Measurements from ENCODE around the gene LCE4A. TPM values are rescaled to one million over a fixed set of nuclear protein-coding genes. Genes with fewer than 3 reads are reported as not detected.

The LCE4A gene
- total RNA-seq, 1 donor from 2014 or later, result not detected

- Mint-ChIP-seq H3K9me3 (peaks cover 95% of the 10 kb centered on the region), H3K27me3 (ENCODE audit: low read depth) (no peaks in the 10 kb centered on the region), H3K36me3 (no peaks in the 10 kb centered on the region), H3K27ac (no peak overlapping the region), H3K4me3 (no peak overlapping the region), H3K4me1 (no peaks in the 10 kb centered on the region)
- DNase-seq (ENCODE audit: low spot score in 2 of 2, unreplicated experiment in 2 of 2), result no peak
- TF ChIP-seq, protein P1, sequence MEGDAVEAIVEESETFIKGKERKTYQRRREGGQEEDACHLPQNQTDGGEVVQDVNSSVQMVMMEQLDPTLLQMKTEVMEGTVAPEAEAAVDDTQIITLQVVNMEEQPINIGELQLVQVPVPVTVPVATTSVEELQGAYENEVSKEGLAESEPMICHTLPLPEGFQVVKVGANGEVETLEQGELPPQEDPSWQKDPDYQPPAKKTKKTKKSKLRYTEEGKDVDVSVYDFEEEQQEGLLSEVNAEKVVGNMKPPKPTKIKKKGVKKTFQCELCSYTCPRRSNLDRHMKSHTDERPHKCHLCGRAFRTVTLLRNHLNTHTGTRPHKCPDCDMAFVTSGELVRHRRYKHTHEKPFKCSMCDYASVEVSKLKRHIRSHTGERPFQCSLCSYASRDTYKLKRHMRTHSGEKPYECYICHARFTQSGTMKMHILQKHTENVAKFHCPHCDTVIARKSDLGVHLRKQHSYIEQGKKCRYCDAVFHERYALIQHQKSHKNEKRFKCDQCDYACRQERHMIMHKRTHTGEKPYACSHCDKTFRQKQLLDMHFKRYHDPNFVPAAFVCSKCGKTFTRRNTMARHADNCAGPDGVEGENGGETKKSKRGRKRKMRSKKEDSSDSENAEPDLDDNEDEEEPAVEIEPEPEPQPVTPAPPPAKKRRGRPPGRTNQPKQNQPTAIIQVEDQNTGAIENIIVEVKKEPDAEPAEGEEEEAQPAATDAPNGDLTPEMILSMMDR (IDR thresholded peaks at IDR 0.05; ENCODE audit: unreplicated experiment), result no peak
These were observed 33.7 kb downstream of the LCE4A start for GRCh38 chr1:152741656-152742055.

DNA sequence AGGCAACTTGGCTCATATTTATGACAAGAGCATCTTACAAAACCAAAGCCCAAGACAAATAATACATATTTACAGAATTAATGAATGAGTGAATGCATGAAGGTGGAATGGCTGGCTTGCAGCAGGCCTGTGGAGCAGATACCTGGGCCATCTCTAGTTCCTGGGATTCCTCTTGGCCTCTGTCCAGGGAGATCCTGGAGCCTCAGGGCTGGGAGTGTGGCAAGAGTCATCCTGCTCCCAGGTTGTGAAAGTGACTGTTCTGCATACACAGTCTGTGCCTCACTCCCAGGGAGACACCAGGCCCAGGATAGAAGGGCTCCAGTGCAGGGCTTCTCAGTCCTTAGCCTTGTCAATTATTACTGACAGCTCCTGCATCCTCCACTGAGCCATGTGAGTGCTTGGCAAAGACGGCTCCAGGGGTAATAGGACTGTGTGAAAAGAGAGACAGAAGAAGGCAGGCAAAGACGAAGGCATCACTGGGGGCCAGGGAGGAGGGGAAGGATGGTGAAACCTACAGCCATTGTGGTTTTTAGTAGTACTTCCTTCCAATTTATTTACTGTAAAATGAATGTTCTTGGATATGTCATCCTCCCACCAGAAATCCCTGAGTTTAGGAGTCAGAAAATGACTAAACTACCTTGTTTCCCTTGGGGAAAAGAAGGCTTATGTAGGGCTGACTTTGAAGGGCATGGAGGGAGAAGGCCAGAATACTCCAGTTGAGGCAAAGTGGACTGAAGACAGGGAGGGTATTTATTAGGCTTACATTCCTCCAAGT is 35.6 kb downstream of the LCE4A start:
- no peaks in the 10 kb centered on the region for H3K27me3 Mint-ChIP-seq (ENCODE audit: low read depth)
- H3K27ac Mint-ChIP-seq, result no peak overlapping the region
- no peaks in the 10 kb centered on the region for H3K36me3 Mint-ChIP-seq
- H3K4me3 Mint-ChIP-seq, result no peak overlapping the region
- TF ChIP-seq, protein P1 (IDR thresholded peaks at IDR 0.05; ENCODE audit: unreplicated experiment), result no peak
- H3K9me3 Mint-ChIP-seq, result peaks cover 92% of the 10 kb centered on the region
- no peak for DNase-seq (ENCODE audit: low spot score in 2 of 2, unreplicated experiment in 2 of 2)
- no peaks in the 10 kb centered on the region for H3K4me1 Mint-ChIP-seq

DNA sequence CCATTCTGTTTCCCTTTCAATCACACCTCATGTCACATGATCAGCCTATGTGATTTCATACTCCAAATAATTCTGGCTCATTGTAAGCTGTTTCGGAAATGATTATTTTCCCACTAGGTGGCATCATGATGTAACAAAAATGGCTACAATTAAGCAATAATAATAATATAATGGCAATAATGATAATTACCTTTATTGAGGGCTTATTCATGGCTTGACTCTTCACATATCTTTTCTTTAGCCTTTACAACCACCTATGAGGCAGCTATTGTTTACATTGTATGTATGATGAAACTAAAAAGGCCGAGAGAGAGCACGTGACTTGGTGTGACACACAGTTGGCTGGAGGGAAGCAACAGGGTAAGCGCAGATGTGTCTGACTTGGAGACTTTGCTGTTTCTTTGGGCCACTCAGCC is 37.3 kb downstream of the LCE4A start:
- Mint-ChIP-seq H3K36me3 (no peaks in the 10 kb centered on the region), H3K9me3 (peaks cover 85% of the 10 kb centered on the region)
- no peak for DNase-seq (ENCODE audit: low spot score in 2 of 2, unreplicated experiment in 2 of 2)

GRCh38 chr1:152745765-152746444 is 37.9 kb downstream of the LCE4A start:
- no peaks in the 10 kb centered on the region for H3K36me3 Mint-ChIP-seq
- TF ChIP-seq, protein P1 (IDR thresholded peaks at IDR 0.05; ENCODE audit: unreplicated experiment), result no peak
- H3K4me3 Mint-ChIP-seq, result no peak overlapping the region
- H3K9me3 Mint-ChIP-seq, result peaks cover 88% of the 10 kb centered on the region
- DNase-seq (ENCODE audit: low spot score in 2 of 2, unreplicated experiment in 2 of 2), result no peak
- H3K27me3 Mint-ChIP-seq (ENCODE audit: low read depth), result no peaks in the 10 kb centered on the region
- no peak overlapping the region for H3K27ac Mint-ChIP-seq
- H3K4me1 Mint-ChIP-seq, result no peaks in the 10 kb centered on the region

More for the DNA sequence above, 37.3 kb downstream of the LCE4A start:
- Mint-ChIP-seq H3K4me3 (no peak overlapping the region), H3K27me3 (ENCODE audit: low read depth) (no peaks in the 10 kb centered on the region), H3K27ac (no peak overlapping the region), H3K4me1 (no peaks in the 10 kb centered on the region)
- TF ChIP-seq, protein P1 (IDR thresholded peaks at IDR 0.05; ENCODE audit: unreplicated experiment), result no peak

DNA sequence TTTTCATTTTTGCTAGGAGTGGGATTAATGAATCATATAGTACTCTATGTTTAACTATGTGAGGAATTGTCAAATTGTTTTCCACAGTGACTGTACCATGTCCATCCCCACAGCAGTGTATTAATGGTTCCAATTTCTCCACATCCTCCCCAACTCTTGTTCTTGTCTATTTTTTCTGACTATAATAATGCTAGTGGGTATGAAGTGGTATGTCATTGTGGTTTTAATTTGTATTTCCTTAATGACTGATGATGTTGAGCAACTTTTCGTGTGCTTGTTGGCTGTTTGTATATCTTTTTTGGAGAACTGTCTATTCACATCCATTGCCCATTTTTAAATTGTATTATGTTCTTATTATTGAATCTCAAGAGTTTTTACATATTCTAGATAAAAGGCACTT is 39.9 kb downstream of the LCE4A start:
- TF ChIP-seq, protein P1 (IDR thresholded peaks at IDR 0.05; ENCODE audit: unreplicated experiment), result no peak
- Mint-ChIP-seq H3K9me3 (peaks cover 83% of the 10 kb centered on the region), H3K4me3 (no peak overlapping the region), H3K27me3 (ENCODE audit: low read depth) (no peaks in the 10 kb centered on the region), H3K27ac (no peak overlapping the region), H3K36me3 (no peaks in the 10 kb centered on the region), H3K4me1 (no peaks in the 10 kb centered on the region)
- no peak for DNase-seq (ENCODE audit: low spot score in 2 of 2, unreplicated experiment in 2 of 2)
